NCI-H345 treated with DMSO at 0.1 percent for 48 hours (cell line): ENCODE measurements around the gene CAMTA1.

Experiments used
- DNase-seq: peaks from one replicate; lab custom pipeline; 2025; ENCODE audit not compliant: unreplicated experiment; lab: John Stamatoyannopoulos, UW

Gene CAMTA1

GRCh38 chr1:7236844-7237515 lies 451.7 kb downstream of the CAMTA1 start:
- no peak for DNase-seq

- DNase-seq = no peak
These were observed 461.9 kb downstream of the CAMTA1 start for GRCh38 chr1:7247158-7247557.

- peak; percentile 61 for DNase-seq
These were observed 462.7 kb downstream of the CAMTA1 start for GRCh38 chr1:7247791-7248548.

GRCh38 chr1:7248549-7249199 lies 463.4 kb downstream of the CAMTA1 start:
- DNase-seq = no peak

- DNase-seq = no peak
These were observed 464.3 kb downstream of the CAMTA1 start for GRCh38 chr1:7249516-7249915.

- no peak for DNase-seq
These were observed 464.9 kb downstream of the CAMTA1 start for GRCh38 chr1:7250176-7250575.

- no peak for DNase-seq
These were observed 465.6 kb downstream of the CAMTA1 start for GRCh38 chr1:7250597-7251453.

- no peak for DNase-seq
These were observed 466.2 kb downstream of the CAMTA1 start for GRCh38 chr1:7251454-7251800.

GRCh38 chr1:7252411-7253117 lies 467.3 kb downstream of the CAMTA1 start:
- DNase-seq = peak; percentile 89

- no peak for DNase-seq
These were observed 467.8 kb downstream of the CAMTA1 start for GRCh38 chr1:7253118-7253480.

GRCh38 chr1:7253988-7254587 lies 468.8 kb downstream of the CAMTA1 start:
- DNase-seq = no peak

GRCh38 chr1:7255303-7256058 lies 470.2 kb downstream of the CAMTA1 start:
- no peak for DNase-seq

GRCh38 chr1:7256526-7256925 lies 471.3 kb downstream of the CAMTA1 start:
- DNase-seq = no peak

GRCh38 chr1:7257225-7257624 lies 472.0 kb downstream of the CAMTA1 start:
- peak; percentile 94 for DNase-seq

- DNase-seq = no peak
These were observed 473.4 kb downstream of the CAMTA1 start for GRCh38 chr1:7258589-7259135.

GRCh38 chr1:7259955-7260354 lies 474.7 kb downstream of the CAMTA1 start:
- DNase-seq = no peak

- no peak for DNase-seq
These were observed 476.2 kb downstream of the CAMTA1 start for GRCh38 chr1:7261490-7261889.

- DNase-seq = peak; percentile 82
These were observed 477.4 kb downstream of the CAMTA1 start for GRCh38 chr1:7262611-7263010.
